ENCODE data around the gene DNAJC5. TPM values are rescaled to one million over a fixed set of nuclear protein-coding genes. Genes with fewer than 3 reads are reported as not detected.

The DNAJC5 gene
- total and polyA plus RNA-seq, 2 of the 8 experiments (the other 6 are each of a cell fraction or from before 2014, with no cell fraction given), result 19.2 to 31.2 TPM

GRCh38 chr20:63980317-63980805, 85.4 kb downstream of the DNAJC5 start (continued):
- TF ChIP-seq TCF12 (IDR thresholded peaks at IDR 0.05; ENCODE audit: low read depth, low read length) (no peak), KDM5A (IDR thresholded peaks at IDR 0.05; ENCODE audit: low read length) (no peak)

Measured in H1 (cell line).